Left ventricle myocardium inferior (tissue), 1 donor: ENCODE results near the gene SH3PXD2B. TPM values are rescaled to one million over a fixed set of nuclear protein-coding genes. Genes with fewer than 3 reads are reported as not detected.

Experiments
- DNase-seq: peaks from one replicate; pipeline ENCODE4 v3.0.0-alpha.2; 2020
- H3K27ac ChIP-seq: fragments of 200-600 bp; replicated peaks from 2 replicates; pipeline ENCODE4 v1.8.0; 2021
- H3K27me3 ChIP-seq: fragments of 200-600 bp; 2 replicates; pipeline ENCODE4 v1.8.0; 2021; ENCODE audit warnings: low read depth
- H3K36me3 ChIP-seq: fragments of 200-600 bp; 2 replicates; pipeline ENCODE4 v1.8.0; 2021
- H3K4me1 ChIP-seq: fragments of 200-600 bp; 2 replicates; pipeline ENCODE4 v1.8.0; 2021
- H3K4me3 ChIP-seq: fragments of 200-600 bp; 2 replicates; pipeline ENCODE4 v1.8.0; 2021; ENCODE audit warnings: mild to moderate bottlenecking, moderate library complexity
- H3K9me3 ChIP-seq: fragments of 200-600 bp; replicated peaks from 2 replicates; pipeline ENCODE4 v1.8.0; 2021
- intact Hi-C: fragments of 100-400 bp; cut with micrococcal nuclease; formaldehyde crosslinking; loops from one replicate; pipeline ENCODE4 v1.11.0; 2022
- total RNA-seq: library from RNA; stranded (reverse); fragmentation: NEBNext Ultra II Directional; extraction: Animal tissue kit (Norgen Biotek cat#: 25700); gene quantifications from one replicate; pipeline ENCODE4 v1.2.1, GENCODE V29; 2021
- TF ChIP-seq, protein P1 (sequence below): fragments of 200-600 bp; IDR thresholded peaks from 2 replicates; pipeline ENCODE4 v1.8.0; 2021; ENCODE audit warnings: antibody characterized with exemption, mild to moderate bottlenecking, borderline replicate concordance
- donor health status: DM: no; HTN: yes; CAD: no; lungs with severe emphysema.

Gene SH3PXD2B
- total RNA-seq, 1 donor from 2014 or later: 5.2 TPM

GRCh38 chr5:172493461-172493860, 39.1 kb upstream of the SH3PXD2B start:
- TF ChIP-seq, protein P1, sequence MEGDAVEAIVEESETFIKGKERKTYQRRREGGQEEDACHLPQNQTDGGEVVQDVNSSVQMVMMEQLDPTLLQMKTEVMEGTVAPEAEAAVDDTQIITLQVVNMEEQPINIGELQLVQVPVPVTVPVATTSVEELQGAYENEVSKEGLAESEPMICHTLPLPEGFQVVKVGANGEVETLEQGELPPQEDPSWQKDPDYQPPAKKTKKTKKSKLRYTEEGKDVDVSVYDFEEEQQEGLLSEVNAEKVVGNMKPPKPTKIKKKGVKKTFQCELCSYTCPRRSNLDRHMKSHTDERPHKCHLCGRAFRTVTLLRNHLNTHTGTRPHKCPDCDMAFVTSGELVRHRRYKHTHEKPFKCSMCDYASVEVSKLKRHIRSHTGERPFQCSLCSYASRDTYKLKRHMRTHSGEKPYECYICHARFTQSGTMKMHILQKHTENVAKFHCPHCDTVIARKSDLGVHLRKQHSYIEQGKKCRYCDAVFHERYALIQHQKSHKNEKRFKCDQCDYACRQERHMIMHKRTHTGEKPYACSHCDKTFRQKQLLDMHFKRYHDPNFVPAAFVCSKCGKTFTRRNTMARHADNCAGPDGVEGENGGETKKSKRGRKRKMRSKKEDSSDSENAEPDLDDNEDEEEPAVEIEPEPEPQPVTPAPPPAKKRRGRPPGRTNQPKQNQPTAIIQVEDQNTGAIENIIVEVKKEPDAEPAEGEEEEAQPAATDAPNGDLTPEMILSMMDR: no peak
- no peak overlapping the region for H3K4me3 ChIP-seq
- H3K36me3 ChIP-seq: no peaks in the 10 kb centered on the region
- no peaks in the 10 kb centered on the region for H3K9me3 ChIP-seq
- H3K4me1 ChIP-seq: peaks cover 57% of the 10 kb centered on the region
- no peak overlapping the region for H3K27ac ChIP-seq
- DNase-seq: no peak
- no peaks in the 10 kb centered on the region for H3K27me3 ChIP-seq
- intact Hi-C loops: no loop called here

DNA sequence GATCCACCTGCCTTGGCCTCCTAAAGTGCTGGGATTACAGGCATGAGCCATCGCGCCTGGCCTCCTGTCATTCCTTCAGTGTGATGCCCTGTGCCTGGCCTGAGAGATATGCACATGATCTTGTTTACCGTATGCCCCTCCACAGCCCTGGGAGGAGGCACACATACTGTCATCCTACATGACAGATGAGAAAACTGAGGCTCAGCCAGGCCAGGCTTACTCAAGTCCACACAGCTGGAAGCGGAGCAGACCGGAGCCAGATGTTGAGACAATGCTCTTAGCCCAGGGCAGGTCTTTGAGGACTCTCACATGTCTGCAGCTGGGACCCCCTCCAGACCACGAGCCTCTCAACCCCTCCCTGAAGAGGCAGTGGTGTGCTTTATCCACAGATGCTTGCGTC, 38.7 kb upstream of the SH3PXD2B start:
- intact Hi-C loops: no loop called here
- TF ChIP-seq, protein P1: no peak
- no peak for DNase-seq
- Histone ChIP-seq H3K4me1 (peaks cover 57% of the 10 kb centered on the region), H3K36me3 (no peaks in the 10 kb centered on the region), H3K27ac (no peak overlapping the region), H3K4me3 (no peak overlapping the region), H3K9me3 (no peaks in the 10 kb centered on the region), H3K27me3 (no peaks in the 10 kb centered on the region)

GRCh38 chr5:172492097-172492840, 37.9 kb upstream of the SH3PXD2B start:
- H3K27me3 ChIP-seq: no peaks in the 10 kb centered on the region
- no peaks in the 10 kb centered on the region for H3K9me3 ChIP-seq
- intact Hi-C loops: no loop called here
- H3K4me1 ChIP-seq: peaks cover 52% of the 10 kb centered on the region
- DNase-seq: no peak
- TF ChIP-seq, protein P1: no peak
- no peak overlapping the region for H3K4me3 ChIP-seq
- no peaks in the 10 kb centered on the region for H3K36me3 ChIP-seq
- no peak overlapping the region for H3K27ac ChIP-seq

- no peaks in the 10 kb centered on the region for H3K9me3 ChIP-seq
- H3K36me3 ChIP-seq: no peaks in the 10 kb centered on the region
- no peak overlapping the region for H3K4me3 ChIP-seq
- H3K27me3 ChIP-seq: no peaks in the 10 kb centered on the region
- H3K4me1 ChIP-seq: peaks cover 44% of the 10 kb centered on the region
- no peak overlapping the region for H3K27ac ChIP-seq
- intact Hi-C loops: no loop called here
- TF ChIP-seq, protein P1: no peak
- DNase-seq: no peak
Observed at GRCh38 chr5:172491481-172491880, 37.2 kb upstream of the SH3PXD2B start.

GRCh38 chr5:172490514-172491461, 36.5 kb upstream of the SH3PXD2B start:
- no peaks in the 10 kb centered on the region for H3K27me3 ChIP-seq
- no peak for DNase-seq
- intact Hi-C loops: no loop called here
- no peaks in the 10 kb centered on the region for H3K36me3 ChIP-seq
- TF ChIP-seq, protein P1: no peak
- no peak overlapping the region for H3K27ac ChIP-seq
- H3K4me1 ChIP-seq: peaks cover 37% of the 10 kb centered on the region
- H3K4me3 ChIP-seq: no peak overlapping the region
- no peaks in the 10 kb centered on the region for H3K9me3 ChIP-seq
